ENCODE results near the gene FSHR.

- no peak for TF ChIP-seq ZFP3 (CRISPR knock-in tag; IDR thresholded peaks at IDR 0.05)
- TF ChIP-seq PATZ1 (CRISPR knock-in tag; IDR thresholded peaks at IDR 0.05; ENCODE audit: borderline replicate concordance): no peak
- TF ChIP-seq GLIS3 (CRISPR knock-in tag; IDR thresholded peaks at IDR 0.05): no peak
- no peak for TF ChIP-seq ARNTL (CRISPR knock-in tag; IDR thresholded peaks at IDR 0.05; ENCODE audit: borderline replicate concordance, low read depth)
- no peak for TF ChIP-seq POU6F1 (CRISPR knock-in tag; IDR thresholded peaks at IDR 0.05; ENCODE audit: borderline replicate concordance, low read depth)
- TF ChIP-seq TOX (CRISPR knock-in tag; IDR thresholded peaks at IDR 0.05; ENCODE audit: borderline replicate concordance): no peak
- no peak for TF ChIP-seq PPARA (CRISPR knock-in tag; IDR thresholded peaks at IDR 0.05; ENCODE audit: borderline replicate concordance)
- TF ChIP-seq RARB (CRISPR knock-in tag; IDR thresholded peaks at IDR 0.05): no peak
- no peak for TF ChIP-seq TSHZ2 (CRISPR knock-in tag; IDR thresholded peaks at IDR 0.05)
- no peak for TF ChIP-seq SNAI2 (CRISPR knock-in tag; IDR thresholded peaks at IDR 0.05)
- TF ChIP-seq CREB5 (CRISPR knock-in tag; IDR thresholded peaks at IDR 0.05; ENCODE audit: low read depth): no peak
- TF ChIP-seq ZNF565 (CRISPR knock-in tag; conservative IDR thresholded peaks at IDR 0.05; ENCODE audit: low read depth): no peak
- TF ChIP-seq ZNF8 (CRISPR knock-in tag; IDR thresholded peaks at IDR 0.05): no peak
These were observed 24.3 kb upstream of the FSHR start for GRCh38 chr2:49178656-49179055.

Data from SK-N-SH treated with all-trans-retinoic acid at 6 μM for 48 hours (cell line).